Adrenal gland (tissue), 12 donors: Measurements from ENCODE around the gene ARAP2. TPM values are rescaled to one million over a fixed set of nuclear protein-coding genes. Genes with fewer than 3 reads are reported as not detected.

ENCODE experiments used
- DNase-seq, 7 donors: peaks; one replicate each; pipeline ENCODE4 v3.0.0-alpha.2; 2019 to 2020
- H3K27ac ChIP-seq, 5 donors: fragments of 200-600 bp; sonication (generic) in 4 of 5; 1 replicate in 3 of 5; 2 replicates in 2 of 5; pipeline versions ENCODE4 v1.5.1 to v1.8.0; 2016 to 2020; ENCODE audit warnings: mild to moderate bottlenecking in 1 of 5
- H3K27me3 ChIP-seq: fragments of 200-600 bp; 2 replicates; pipeline ENCODE4 v1.8.0; 2021
- H3K36me3 ChIP-seq, 2 donors: fragments of 200-600 bp; replicated peaks in 1 of 2; 1 replicate in 1 of 2; 2 replicates in 1 of 2; pipeline versions ENCODE4 v1.5.1 to v1.8.0; 2018 to 2022
- H3K4me1 ChIP-seq, 2 donors: fragments of 200-600 bp; replicated peaks in 1 of 2; 1 replicate in 1 of 2; 2 replicates in 1 of 2; pipeline versions ENCODE4 v1.5.1 to v1.8.0; 2018 to 2021
- H3K4me3 ChIP-seq, 4 donors: fragments of 200-600 bp; sonication (generic) in 3 of 4; one replicate each; pipeline ENCODE4 v1.5.1; 2016 to 2018
- H3K9me3 ChIP-seq, 3 donors: fragments of 200-600 bp; sonication (generic) in 1 of 3; replicated peaks in 1 of 3; 1 replicate in 2 of 3; 2 replicates in 1 of 3; pipeline versions ENCODE4 v1.5.1 to v1.8.0; 2016 to 2021
- POLR2A ChIP-seq, 2 donors: fragments of 450-650 bp; IDR thresholded peaks; one replicate each; pipeline ENCODE4 v1.6.1; 2017; ENCODE audit warnings: antibody characterized with exemption in 2 of 2, mild to moderate bottlenecking in 2 of 2, moderate library complexity in 1 of 2
- WGBS, 4 donors: extraction: QIAGEN DNeasy Blood & Tissue Kit in 2 of 4; methylation state at CpG; one replicate each; pipeline versions ENCODE4 v1.1.5 to v1.1.7; 2013 to 2017; 5-methylcytosine and 5-hydroxymethylcytosine counted together
- intact Hi-C, 2 donors: fragments of 100-400 bp; cut with DNase I; formaldehyde crosslinking; loops; one replicate each; pipeline versions ENCODE4 v1.14.1 to v1.15.0; 2022 to 2023
- polyA plus RNA-seq, 3 donors: library from polyadenylated mRNA; stranded (reverse); fragments of 200-250 nt in 2 of 3; fragments of 350-450 nt in 1 of 3; fragmentation: Illumina TruSeq in 1 of 3; extraction: RNeasy Lipid Tissue Mini Kit (QIAGEN cat#74804) in 1 of 3; gene quantifications; one replicate each; pipeline ENCODE4 v1.2.3, GENCODE V29; 2013 to 2014
- total RNA-seq, 9 donors: library from RNA; depleted of rRNA in 4 of 9; stranded (reverse); fragments of >200 nt in 4 of 9; fragments of 120-200 nt in 1 of 9; fragmentation: NEBNext Ultra II Directional in 1 of 9; extraction: Animal tissue kit (Norgen Biotek cat#: 25700) in 1 of 9; gene quantifications; one replicate each; pipeline versions ENCODE4 v1.1.0 to v1.2.4, GENCODE V29; 2013 to 2023
- TF ChIP-seq, protein P1 (sequence below), 6 experiments: fragments of 450-650 bp in 4 of 6; fragments of 200-600 bp in 2 of 6; sonication (generic) in 1 of 6; IDR thresholded peaks; 1 replicate in 5 of 6; 2 replicates in 1 of 6; pipeline versions ENCODE4 v1.5.1 to v1.8.0; 2016 to 2021; ENCODE audit warnings: antibody characterized with exemption in 6 of 6, mild to moderate bottlenecking in 2 of 6, moderate library complexity in 1 of 6
- donor health status: healthy with polysubstance abuse.
- donor health status: Bipolar disorder and iron deficiency.
- donor health status: DM: yes; HTN: yes; CAD: no.
- donor health status: DM: no; HTN: no; CAD: no.
- donor health status: DM: no; HTN: no; CAD: no.
- donor health status: DM: yes; HTN: yes; CAD: no.

ARAP2 gene
- total and polyA plus RNA-seq, 12 donors = 0.81 to 23.7 (median 4.4) TPM

DNA sequence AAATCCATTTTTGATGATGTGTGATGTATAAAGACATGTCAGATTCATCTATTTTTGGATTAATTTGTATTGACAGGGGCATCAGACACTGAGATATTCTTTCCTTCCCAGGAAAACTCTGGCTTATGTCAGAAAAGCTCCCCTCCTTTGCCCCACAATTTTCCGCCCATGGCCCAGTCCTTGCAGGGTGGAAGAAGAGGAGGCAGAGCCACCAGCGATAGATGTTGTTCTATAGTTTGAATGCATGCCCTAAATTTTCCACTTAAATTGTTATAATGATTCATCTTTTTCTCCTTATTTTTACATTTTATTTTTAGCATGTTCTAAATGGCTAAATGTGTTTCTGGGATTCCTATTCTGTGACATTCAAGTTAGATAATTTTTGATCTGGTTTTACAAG, 149.3 kb downstream of the ARAP2 start:
- Histone ChIP-seq H3K4me1 (no peaks in the 10 kb centered on the region), H3K27me3 (no peaks in the 10 kb centered on the region), H3K4me3 (no peak overlapping the region), H3K9me3 (no peaks in the 10 kb centered on the region), H3K27ac (no peak overlapping the region), H3K36me3 (no peaks in the 10 kb centered on the region)
- no peak for DNase-seq
- 82 to 90% (median 86%) methylated on average over 2 of the region's 2 CpGs for WGBS, 4 donors
- TF ChIP-seq POLR2A (IDR thresholded peaks at IDR 0.05) = no peak
- intact Hi-C loops = no loop called here

DNA sequence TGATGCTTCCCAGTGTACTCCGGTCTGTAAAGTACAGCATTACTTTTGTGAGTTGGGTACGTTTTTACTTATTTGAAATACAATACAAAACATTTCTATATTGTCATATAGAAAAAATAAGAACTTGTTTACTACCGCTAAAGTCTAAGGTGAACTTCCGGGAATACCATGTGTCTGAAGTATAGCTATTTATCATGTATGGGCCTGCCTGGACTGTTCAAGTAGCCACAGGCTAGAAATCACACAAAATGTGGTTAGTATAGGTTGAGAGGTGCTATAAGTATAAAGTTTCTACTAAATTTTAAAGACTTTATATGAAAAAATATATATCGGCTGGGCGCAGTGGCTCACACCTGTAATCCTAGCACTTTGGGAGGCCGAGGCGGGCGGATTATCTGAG, 152.3 kb downstream of the ARAP2 start:
- no peak for TF ChIP-seq POLR2A (IDR thresholded peaks at IDR 0.05)
- TF ChIP-seq, protein P1, sequence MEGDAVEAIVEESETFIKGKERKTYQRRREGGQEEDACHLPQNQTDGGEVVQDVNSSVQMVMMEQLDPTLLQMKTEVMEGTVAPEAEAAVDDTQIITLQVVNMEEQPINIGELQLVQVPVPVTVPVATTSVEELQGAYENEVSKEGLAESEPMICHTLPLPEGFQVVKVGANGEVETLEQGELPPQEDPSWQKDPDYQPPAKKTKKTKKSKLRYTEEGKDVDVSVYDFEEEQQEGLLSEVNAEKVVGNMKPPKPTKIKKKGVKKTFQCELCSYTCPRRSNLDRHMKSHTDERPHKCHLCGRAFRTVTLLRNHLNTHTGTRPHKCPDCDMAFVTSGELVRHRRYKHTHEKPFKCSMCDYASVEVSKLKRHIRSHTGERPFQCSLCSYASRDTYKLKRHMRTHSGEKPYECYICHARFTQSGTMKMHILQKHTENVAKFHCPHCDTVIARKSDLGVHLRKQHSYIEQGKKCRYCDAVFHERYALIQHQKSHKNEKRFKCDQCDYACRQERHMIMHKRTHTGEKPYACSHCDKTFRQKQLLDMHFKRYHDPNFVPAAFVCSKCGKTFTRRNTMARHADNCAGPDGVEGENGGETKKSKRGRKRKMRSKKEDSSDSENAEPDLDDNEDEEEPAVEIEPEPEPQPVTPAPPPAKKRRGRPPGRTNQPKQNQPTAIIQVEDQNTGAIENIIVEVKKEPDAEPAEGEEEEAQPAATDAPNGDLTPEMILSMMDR (IDR thresholded peaks at IDR 0.05) = no peak
- intact Hi-C loops = no loop called here
- H3K9me3 ChIP-seq = no peaks in the 10 kb centered on the region
- H3K36me3 ChIP-seq = no peaks in the 10 kb centered on the region
- no peaks in the 10 kb centered on the region for H3K27me3 ChIP-seq
- no peak overlapping the region for H3K4me3 ChIP-seq
- no peak overlapping the region for H3K27ac ChIP-seq
- 83 to 93% (median 87%) methylated on average over 9 of the region's 9 CpGs for WGBS, 4 donors
- no peak for DNase-seq
- H3K4me1 ChIP-seq = no peaks in the 10 kb centered on the region

DNA sequence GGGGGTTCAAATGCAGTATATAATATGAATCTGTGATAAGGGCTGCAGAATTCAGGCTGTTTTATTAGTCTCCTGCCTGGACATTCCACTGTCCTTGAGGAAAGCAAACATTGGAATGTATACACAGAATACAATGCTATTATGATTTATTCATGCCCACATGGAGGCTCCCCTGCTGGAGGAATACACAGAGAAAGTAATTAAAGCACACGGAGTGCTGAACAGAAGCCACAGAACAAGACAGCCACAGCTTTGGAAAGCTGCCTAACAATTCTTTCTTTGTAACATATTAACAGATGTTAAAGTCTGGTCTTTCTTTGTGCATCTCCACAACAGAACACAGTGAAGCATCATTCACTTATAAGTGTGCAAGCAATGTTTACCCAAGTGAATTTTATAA, 155.8 kb downstream of the ARAP2 start:
- Histone ChIP-seq H3K4me1 (no peaks in the 10 kb centered on the region), H3K9me3 (no peaks in the 10 kb centered on the region), H3K4me3 (no peak overlapping the region), H3K27ac (no peak overlapping the region), H3K27me3 (no peaks in the 10 kb centered on the region), H3K36me3 (no peaks in the 10 kb centered on the region)
- no peak for DNase-seq
- WGBS, 4 donors = 11 to 17% (median 14%) methylated on average over 1 of the region's 1 CpG
- TF ChIP-seq POLR2A (IDR thresholded peaks at IDR 0.05) = no peak
- TF ChIP-seq, protein P1 (IDR thresholded peaks at IDR 0.05) = no peak
- intact Hi-C loops = no loop called here

DNA sequence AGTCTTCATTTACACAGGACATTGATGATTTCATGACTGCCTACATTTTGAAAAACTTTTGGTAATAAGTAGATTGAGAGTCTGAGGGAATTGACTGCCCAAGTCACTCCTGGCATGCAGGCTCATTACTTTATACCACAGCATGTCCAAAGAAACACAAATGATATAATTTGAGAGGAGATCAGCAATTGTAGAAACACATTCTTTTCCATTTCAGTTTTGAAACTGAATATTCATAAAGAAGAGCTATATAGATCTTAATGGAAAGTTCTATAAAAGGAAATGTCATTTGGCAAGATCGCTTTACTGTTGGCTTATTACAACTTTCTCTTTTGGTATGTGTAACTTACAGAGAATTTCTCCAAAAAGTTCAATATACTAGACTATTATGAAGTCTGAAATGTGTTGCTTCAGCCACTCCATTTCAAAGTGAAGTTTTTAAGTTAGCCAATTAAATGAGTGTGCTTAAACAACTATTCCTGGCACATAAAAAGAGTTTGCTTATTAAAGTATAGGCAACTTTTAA, 158.0 kb downstream of the ARAP2 start:
- Histone ChIP-seq H3K27me3 (no peaks in the 10 kb centered on the region), H3K4me3 (no peak overlapping the region), H3K9me3 (no peaks in the 10 kb centered on the region), H3K36me3 (no peaks in the 10 kb centered on the region), H3K4me1 (no peaks in the 10 kb centered on the region), H3K27ac (no peak overlapping the region)
- DNase-seq = no peak
- TF ChIP-seq POLR2A (IDR thresholded peaks at IDR 0.05) = no peak
- TF ChIP-seq, protein P1 (IDR thresholded peaks at IDR 0.05) = no peak
- intact Hi-C loops = no loop called here
- WGBS, 4 donors = 77 to 89% (median 86%) methylated on average over 1 of the region's 1 CpG

DNA sequence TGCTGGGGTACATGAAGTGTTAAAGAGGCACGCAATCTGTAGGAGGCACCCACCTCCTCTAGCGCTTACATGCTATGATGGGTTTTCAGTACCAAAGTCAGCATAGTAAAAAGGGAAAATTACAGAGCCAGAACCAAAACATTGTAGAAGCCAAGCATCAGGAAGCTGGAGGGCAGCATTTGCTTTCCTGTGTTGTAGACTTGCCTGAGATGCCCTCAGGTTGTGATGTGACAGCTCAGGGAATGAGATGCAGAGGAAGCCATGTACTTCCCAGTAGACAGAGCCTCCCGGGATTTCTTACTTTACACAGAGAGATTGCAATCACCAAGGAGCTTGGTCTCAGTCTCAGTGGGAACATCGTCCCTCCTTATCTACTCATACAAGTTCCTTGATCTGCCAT, 161.5 kb downstream of the ARAP2 start:
- Histone ChIP-seq H3K27ac (no peak overlapping the region), H3K4me1 (no peaks in the 10 kb centered on the region), H3K4me3 (no peak overlapping the region), H3K9me3 (no peaks in the 10 kb centered on the region), H3K36me3 (no peaks in the 10 kb centered on the region), H3K27me3 (no peaks in the 10 kb centered on the region)
- intact Hi-C loops = no loop called here
- DNase-seq = no peak
- 79 to 84% (median 81%) methylated on average over 4 of the region's 4 CpGs for WGBS, 4 donors
- no peak for TF ChIP-seq POLR2A (IDR thresholded peaks at IDR 0.05)
- TF ChIP-seq, protein P1 (IDR thresholded peaks at IDR 0.05) = no peak
